ENCODE data around the gene CDR2L. TPM values are rescaled to one million over a fixed set of nuclear protein-coding genes. Genes with fewer than 3 reads are reported as not detected.
"Not testable (repeated sequence)": the region's sequence is repeated elsewhere in the genome, so short reads cannot be mapped to it uniquely, and the experiment has no call there.

CDR2L gene
- total RNA-seq, 2 donors from 2014 or later, result 3.1 to 3.2 TPM

DNA sequence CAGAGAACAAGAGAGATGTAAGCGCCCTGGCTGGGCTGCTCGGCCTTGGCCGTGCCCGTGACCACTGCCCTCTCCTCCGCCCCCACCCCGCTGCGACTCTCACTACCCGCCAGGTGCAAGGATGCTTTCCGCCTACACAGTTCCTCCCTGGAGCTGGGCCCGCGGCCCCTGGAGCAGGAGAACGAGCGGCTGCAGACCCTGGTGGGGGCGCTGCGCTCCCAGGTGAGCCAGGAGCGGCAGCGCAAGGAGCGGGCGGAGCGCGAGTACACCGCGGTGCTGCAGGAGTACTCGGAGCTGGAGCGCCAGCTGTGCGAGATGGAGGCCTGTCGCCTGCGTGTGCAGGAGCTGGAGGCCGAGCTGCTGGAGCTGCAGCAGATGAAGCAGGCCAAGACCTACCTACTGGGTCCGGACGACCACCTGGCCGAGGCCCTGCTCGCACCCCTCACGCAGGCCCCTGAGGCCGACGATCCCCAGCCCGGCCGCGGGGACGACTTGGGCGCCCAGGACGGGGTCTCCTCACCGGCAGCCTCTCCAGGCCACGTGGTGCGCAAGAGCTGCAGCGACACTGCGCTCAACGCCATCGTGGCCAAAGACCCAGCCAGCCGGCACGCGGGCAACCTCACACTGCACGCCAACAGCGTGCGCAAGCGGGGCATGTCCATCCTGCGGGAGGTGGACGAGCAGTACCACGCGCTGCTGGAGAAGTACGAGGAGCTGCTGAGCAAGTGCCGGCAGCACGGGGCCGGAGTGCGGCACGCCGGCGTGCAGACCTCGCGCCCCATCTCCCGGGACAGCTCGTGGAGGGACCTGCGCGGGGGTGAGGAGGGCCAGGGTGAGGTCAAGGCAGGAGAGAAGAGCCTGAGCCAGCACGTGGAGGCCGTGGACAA, 15.9 kb downstream of the CDR2L start:
- DNase-seq (no peak), ATAC-seq (no peak)
- intact Hi-C loops (cut with DNase I, micrococcal nuclease), result no loop called here

DNA sequence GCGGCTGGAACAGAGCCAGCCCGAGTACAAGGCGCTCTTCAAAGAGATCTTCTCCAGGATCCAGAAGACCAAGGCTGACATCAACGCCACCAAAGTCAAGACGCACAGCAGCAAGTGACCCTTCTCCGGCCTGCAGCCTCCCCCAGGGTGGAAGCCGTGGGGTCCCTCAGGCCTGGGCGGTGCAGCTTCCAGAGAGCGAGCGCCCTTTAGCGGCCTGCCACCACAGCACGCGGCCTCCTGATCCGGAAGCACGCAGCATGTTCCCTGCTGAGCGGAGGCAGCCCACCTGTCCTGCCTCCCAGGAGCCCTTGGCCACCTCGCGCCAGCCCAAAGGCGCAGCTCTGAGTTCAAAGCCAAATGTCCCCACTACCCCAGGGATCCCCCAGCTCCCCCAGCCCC, 16.5 kb downstream of the CDR2L start:
- intact Hi-C loops (cut with DNase I, micrococcal nuclease), result no loop called here
- DNase-seq, result no peak
- no peak for ATAC-seq

DNA sequence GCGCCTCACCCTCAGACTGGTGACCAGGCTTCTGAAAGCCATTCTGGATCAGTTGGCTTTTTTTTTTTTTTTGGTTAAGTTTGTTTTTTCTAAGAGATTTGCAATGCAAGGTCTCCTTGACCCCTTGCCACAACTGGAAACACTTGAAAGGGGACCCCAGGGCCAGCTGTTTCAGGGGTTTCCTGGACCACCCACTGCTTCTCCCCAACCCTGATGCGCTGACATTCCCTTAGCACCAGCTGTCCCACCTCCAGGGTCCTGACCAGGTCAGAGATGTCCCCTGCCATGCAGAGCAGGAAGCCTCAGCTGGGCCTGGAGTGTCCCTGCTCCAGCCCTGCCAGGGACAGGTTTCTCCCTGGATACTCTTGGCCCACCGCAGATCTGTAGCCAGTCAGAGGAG, 16.9 kb downstream of the CDR2L start:
- no peak for ATAC-seq

DNA sequence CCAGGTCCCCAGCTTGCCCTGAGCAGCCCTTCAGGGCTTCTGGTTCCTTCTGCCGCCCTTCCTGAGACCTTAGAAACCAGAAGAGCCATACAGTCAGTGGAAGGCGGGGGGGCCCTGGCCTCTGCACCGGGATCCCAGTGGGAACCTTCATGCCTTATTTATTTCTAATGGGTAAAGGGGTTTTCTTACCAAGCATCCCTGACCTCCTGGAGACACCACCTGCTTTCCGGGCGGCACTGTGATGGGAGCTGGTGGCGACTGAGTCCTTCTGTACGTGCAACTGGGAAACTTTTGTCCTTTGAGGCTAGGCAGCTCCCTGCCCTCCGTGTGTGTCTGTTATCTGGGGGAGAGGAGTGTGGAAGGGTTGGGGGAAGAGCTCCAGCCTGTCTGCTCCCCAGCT, 17.9 kb downstream of the CDR2L start:
- no peak for DNase-seq
- no peak for ATAC-seq
- intact Hi-C loops (cut with DNase I, micrococcal nuclease), result no loop called here

More for the DNA sequence above, 16.9 kb downstream of the CDR2L start:
- DNase-seq, result no peak
- intact Hi-C loops (cut with DNase I, micrococcal nuclease), result no loop called here

DNA sequence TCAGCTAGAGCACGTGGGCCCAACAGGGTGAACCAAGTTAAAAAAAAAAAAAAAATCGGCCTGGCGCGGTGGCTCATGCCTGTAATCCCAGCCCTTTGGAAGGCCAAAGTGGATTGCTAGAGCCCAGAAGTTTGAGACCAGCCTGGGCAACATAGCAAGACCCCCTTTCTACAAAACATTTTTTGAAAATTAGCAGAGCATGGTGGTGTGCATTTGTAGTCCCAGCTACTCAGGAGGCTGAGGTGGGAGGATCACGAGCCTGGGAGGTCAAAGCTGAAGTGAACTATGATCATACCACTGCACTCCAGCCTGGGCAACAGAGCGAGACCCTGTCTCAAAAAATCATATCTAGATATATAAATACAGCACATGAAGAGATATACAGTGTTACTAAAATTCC, 18.7 kb downstream of the CDR2L start:
- intact Hi-C loops (cut with DNase I, micrococcal nuclease); ATAC-seq; DNase-seq: not testable (repeated sequence)

DNA sequence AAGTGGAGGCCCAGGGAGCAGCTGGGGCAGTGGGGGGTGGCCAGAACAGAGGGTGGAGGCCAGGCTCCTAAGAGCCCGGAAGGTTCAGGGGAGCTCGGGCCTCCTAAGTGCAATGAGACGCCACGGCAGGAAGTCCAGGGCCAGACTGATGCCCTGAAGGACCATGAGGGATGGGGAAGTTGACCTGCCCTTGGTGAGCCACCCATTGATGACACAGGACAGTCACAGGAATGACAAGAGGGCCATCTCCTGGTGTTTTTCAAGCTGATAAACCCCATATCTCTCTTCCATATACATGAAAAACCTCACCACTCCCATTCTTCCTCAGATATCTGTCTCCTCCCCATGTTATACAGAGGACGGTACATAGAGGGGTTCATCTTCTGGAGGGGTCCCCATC, 19.2 kb downstream of the CDR2L start:
- ATAC-seq (no peak), DNase-seq (no peak)
- intact Hi-C loops (cut with DNase I, micrococcal nuclease), result no loop called here

DNA sequence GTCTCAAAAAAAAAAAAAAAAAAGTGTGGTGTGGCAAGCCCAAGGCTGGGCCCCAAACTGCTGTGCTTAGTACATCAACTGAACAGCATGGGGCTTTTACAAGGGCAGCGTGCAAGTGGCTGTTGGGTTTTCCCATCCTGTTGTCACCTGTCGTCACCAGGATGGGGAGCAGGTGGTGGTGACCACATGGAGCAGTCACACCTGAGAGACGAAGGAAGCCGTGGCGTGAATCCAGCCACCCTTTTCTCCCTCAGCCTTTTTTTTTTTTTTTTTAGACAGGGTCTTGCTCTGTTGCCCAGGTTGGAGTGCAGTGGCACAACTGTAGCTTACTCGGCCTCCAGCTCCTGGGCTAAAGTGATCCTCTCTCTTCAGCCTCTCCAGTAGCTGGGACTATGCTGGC, 20.9 kb downstream of the CDR2L start:
- intact Hi-C loops (cut with DNase I, micrococcal nuclease), result no loop called here
- ATAC-seq, result no peak
- no peak for DNase-seq

DNA sequence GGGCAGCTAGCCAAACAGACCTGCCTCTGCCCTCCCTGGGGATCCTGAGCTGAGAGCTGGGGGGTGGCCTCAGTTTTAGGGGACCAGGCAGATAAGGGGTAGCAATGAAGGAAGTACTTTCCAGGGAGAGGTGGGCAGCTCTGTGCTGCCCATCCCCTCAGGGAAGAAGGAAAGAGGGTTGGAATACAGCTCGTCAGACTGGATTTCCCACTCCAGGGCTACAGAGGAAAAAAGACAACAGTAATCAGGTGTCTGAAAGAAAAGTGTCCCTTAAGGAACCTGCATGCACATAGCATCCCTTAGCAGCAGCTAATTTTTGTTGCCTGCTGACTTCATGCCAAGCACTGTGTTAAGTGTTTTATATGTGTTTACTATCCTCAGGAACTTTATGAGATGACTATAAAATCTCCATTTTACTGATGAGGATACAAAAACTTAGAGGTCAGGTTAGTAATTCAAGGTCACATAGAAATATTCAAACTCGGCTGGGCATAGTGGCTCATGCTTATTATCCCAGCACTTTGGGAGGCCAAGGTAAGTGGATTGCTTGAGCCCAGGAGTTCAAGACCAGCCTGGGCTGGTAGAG, 21.8 kb downstream of the CDR2L start:
- peak in 1 of 2 donors; percentile 24 for DNase-seq
- intact Hi-C loops (cut with DNase I, micrococcal nuclease), result no loop called here
- peak; percentile 63 for ATAC-seq

DNA sequence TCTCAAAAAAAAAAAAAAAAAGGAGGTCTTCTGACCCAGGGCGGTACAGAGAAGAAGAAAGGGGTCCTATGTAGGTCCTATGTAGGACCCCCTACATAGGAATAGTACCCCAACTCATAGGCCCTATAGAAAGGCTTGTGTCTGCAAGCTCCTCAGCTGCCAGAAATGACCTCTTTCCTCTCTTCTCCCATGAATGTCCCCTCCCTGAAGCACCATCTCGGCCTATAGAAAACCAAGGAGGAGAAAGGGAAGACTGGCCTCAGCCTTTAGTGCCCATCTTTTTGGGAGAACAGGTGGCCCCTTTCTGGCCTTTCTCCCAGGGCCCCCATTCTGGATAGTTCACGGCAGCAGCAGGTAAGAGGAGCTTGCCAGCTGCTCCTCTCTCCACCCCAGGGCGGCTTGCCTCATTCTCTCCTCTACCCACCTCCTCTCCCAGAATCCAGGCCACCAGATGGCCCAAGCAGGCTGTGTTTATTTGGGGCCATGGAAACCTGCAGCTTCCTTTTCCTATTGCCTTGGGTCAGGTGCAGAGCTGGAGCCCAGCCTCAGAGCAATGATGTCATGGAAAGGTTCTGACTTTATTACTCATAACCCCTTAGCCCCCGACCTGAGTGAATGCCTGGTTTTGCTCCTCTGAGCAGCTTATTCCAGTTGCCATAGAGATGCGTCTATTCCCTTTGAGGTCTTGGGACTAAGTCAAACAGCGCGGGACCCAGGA, 23.4 kb downstream of the CDR2L start:
- ATAC-seq, result peak; percentile 49

DNA sequence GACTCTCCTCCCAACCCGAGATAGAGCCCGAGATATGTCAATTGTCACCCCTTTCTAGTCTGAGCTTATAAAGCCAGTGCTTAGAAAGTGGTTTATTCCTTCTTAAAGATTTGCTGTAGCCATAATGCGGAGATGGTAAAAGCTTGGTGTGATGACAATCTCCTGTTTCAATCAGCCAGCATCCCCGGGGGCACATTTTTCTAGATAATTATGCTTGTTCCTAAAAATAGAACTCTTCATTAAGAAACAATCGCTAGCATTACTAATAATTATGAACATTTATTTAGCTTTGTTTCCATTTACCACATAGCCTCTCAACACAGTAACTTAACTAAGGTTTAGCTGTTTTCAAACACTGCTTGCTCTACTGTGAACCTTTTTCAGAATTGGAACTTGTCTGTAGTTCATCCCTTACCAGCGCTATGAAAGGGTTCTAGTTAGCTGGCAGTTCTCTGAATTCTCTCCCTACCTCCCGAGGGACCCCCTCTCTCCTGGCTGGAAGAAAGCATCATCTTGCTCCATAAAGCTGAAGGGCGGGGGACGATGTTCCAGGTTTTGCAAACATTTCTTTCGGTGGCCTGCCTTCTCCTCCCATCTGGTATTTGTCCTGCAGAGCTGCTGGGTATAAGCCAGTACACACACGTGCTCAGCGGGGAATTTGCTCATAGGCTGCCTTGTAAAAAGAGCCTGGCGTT, 24.1 kb downstream of the CDR2L start:
- peak; percentile 67 to 80 for DNase-seq
- peak; percentile 64 for ATAC-seq
- intact Hi-C loops (cut with DNase I, micrococcal nuclease), result no loop called here

More for the DNA sequence above, 23.4 kb downstream of the CDR2L start:
- DNase-seq, result peak; percentile 35 to 71
- intact Hi-C loops (cut with DNase I, micrococcal nuclease), result no loop called here

DNA sequence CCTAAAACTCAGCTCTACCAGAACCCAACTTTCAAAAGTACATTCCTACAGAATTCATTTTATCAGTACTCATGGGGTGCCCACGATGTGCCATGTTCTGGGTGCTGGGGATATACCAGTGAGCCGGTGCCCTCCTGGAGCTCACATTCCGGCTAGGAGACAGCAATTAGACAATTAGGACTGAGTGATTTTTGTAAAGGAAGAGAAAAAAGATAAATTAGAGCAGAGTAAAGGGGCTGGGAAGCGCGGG, 24.6 kb downstream of the CDR2L start:
- DNase-seq (no peak), ATAC-seq (no peak)
- intact Hi-C loops (cut with DNase I, micrococcal nuclease), result no loop called here

DNA sequence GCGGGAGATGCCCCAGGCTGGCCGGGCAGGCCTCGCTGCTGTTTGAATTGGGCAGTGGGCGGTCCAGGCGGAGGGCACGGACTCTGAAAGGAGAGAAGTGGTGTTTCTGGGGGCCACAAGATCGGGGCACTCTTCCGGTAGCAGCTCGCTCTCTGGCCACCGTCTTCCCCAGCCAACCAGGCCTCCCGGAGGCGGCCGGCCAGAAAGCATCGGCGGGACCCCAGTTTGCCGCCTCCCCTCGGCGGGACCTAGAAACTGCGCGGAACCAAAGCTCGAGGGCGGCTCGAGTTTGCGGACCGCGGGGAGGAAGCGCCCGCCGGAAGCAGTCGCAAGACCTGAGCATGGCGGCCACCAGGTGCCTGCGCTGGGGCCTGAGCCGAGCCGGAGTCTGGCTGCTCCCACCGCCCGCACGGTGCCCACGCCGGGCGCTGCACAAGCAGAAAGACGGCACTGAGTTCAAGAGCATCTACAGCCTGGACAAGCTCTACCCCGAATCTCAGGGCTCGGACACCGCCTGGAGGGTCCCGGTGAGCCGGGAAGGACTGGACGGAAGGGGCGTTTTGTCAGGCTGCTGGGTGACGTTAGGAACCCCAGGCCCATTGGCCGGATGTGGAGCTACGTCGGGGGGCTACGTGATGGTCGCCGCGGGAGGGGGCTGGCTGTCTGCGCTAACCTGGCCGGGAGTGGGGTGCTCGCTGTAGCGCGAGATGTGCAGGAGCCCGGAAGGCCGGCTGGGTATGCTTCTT, 25.1 kb downstream of the CDR2L start, which contains the start of gene MRPL58:
TSS of gene MRPL58 (plus strand) at position 325 of the 746 bp plus-strand sequence. CDS start at position 342, 17 bp downstream.
- intact Hi-C loops (cut with DNase I, micrococcal nuclease), result no loop called here
- peak; percentile 84 for ATAC-seq
- peak; percentile 74 to 86 for DNase-seq

DNA sequence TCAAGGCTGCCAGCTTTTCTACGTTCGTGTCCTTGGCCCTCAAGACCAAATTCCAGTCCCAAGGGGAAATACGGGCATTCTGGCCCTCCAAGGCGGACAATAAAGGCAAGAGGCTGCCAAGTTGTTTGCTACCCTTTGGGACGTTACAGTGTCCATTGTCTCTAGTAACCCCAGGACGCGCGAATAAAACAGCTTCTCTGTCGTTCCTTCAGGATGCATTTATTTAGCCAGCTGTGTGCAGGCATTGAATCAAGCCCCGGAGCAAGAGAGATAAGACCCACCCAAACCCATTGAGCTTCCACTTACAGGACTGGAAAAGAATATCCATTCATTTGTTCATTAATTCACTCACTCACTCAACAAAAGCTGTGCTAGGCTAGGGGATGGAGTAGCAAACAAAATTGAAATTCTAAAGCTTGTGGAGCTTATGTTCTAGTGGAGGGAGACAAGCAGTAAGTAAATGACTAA, 25.7 kb downstream of the CDR2L start:
- ATAC-seq, result no peak
- no peak for DNase-seq
- intact Hi-C loops (cut with DNase I, micrococcal nuclease), result no loop called here

DNA sequence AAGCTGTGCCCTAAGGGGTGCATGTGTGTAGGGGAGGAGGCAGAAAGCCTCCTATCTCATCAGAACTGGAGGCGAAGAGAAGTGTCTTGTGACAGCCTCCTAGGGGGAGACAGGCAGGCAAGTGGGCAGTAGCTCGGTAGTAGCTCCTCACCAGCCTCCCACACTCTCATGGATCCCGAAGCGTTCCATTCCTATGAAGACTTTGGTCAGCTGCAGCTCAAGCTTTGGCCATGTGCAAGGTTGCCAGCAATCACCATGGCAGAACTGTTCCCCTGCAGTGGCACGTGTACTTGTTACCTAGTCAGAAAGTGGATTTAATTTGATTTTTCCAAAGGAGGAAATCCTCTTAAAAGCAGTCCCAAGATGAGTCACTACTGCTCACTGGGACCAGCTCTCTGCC, 31.7 kb downstream of the CDR2L start:
- DNase-seq, result no peak
- no peak for ATAC-seq
- intact Hi-C loops (cut with DNase I, micrococcal nuclease), result no loop called here

DNA sequence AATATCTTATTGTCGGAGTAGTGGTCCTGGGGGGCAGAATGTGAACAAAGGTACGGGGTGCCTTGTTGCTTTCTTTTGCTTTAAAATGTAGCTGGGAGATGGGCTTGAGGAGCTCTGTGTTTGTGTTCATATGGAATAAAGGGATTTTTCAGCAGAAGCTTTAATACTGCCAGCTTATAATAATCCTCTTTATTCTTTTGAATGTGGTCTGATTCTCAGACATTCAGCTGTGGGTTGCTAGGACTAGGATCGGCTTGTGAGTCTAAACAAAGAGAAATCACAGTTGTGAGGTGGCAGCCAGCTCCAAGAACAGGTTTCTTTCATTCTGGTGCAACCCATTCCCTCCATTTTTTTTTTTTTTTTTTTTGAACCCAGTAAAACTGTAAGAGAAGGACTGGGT, 32.3 kb downstream of the CDR2L start:
- DNase-seq (no peak), ATAC-seq (no peak)
- intact Hi-C loops (cut with DNase I, micrococcal nuclease), result no loop called here

DNA sequence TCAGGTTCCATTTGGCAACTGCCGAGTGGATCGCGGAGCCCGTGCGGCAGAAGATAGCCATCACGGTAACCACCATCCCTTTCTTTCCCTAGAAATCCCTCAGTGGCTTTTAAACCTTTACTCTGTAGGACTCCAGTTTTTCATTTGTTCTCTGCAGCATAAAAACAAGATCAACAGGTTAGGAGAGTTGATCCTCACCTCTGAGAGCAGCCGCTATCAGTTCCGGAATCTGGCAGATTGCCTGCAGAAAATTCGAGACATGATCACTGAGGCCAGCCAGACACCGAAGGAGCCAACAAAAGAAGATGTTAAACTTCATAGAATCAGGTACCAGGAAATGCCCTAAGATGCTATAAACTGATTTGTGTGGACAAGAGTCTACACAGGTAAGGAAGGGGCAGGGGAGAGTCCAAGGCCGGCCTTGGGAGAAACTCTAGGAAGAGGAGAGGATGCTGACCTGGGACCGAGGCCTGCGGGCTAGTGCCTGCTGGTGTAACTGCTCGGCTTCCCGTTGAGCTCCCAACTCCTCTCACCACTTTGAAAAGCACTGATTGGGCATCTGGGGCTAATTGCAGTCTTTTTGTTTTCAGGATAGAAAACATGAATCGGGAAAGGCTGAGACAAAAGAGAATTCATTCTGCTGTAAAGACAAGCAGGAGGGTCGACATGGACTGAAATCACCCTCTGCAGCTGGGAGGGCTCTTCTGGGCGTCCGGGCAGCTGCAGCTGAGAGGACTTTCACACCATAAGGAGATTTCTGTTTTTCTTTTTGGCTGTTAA, 33.1 kb downstream of the CDR2L start:
- intact Hi-C loops (cut with DNase I, micrococcal nuclease), result no loop called here
- DNase-seq (no peak), ATAC-seq (no peak)

DNA sequence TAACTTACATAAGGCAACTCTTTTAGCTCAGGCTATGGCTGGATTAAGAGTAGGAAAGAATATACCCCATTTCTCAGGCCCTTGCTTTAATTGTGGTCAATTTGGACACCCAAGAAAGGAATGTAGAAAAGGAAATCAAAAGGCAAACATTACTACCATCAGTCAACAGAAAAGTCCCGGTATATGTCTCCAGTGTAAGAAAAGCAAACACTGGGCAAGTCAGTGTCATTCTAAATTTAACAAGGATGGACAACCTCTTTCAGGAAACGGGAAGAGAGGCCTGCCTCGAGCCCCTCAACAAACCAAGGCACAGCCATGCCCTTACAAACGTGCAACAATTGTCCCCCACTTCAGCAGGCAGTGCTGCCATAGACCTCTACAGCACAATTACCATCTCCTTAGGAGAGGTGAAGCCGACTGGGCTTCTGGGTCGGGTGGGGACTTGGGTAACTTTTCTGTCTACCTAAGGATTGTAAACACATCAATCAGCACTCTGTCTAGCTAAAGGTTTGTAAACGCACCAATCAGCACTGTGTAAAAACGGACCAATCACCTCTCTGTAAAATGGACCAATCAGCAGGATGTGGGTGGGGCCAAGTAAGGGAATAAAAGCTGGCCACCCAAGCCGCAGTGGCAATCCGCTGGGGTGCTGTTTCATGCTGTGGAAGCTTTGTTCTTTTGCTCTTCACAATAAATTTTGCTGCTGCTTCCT, 37.4 kb downstream of the CDR2L start:
- no peak for DNase-seq
- intact Hi-C loops (cut with DNase I, micrococcal nuclease), result no loop called here
- no peak for ATAC-seq

Data from left colon (tissue), 2 donors.